HG03097 (cell line): ENCODE data around the gene BPI.
"Not testable (repeated sequence)": the region's sequence is repeated elsewhere in the genome, so short reads cannot be mapped to it uniquely, and the experiment has no call there.

Experiments used
- ATAC-seq: cut with Tn5 transposase; IDR thresholded peaks from one replicate; pipeline ENCODE4 v1.9.1; 2021; ENCODE audit not compliant: unreplicated experiment, low FRiP score

Gene BPI

DNA sequence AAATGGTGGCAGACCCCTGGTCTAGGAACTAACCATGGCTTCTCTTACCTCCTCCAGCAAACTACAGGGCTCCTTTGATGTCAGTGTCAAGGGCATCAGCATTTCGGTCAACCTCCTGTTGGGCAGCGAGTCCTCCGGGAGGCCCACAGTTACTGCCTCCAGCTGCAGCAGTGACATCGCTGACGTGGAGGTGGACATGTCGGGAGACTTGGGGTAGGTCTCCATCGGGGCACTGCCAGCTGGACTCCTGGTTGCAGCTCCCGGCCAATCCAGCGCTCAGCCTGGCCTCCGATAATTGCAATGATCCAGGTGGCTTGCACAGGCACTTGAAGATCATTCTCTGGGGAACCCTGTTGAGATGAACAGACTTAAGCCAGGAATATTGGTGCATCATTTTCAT, 50.3 kb downstream of the BPI start:
- no peak for ATAC-seq

DNA sequence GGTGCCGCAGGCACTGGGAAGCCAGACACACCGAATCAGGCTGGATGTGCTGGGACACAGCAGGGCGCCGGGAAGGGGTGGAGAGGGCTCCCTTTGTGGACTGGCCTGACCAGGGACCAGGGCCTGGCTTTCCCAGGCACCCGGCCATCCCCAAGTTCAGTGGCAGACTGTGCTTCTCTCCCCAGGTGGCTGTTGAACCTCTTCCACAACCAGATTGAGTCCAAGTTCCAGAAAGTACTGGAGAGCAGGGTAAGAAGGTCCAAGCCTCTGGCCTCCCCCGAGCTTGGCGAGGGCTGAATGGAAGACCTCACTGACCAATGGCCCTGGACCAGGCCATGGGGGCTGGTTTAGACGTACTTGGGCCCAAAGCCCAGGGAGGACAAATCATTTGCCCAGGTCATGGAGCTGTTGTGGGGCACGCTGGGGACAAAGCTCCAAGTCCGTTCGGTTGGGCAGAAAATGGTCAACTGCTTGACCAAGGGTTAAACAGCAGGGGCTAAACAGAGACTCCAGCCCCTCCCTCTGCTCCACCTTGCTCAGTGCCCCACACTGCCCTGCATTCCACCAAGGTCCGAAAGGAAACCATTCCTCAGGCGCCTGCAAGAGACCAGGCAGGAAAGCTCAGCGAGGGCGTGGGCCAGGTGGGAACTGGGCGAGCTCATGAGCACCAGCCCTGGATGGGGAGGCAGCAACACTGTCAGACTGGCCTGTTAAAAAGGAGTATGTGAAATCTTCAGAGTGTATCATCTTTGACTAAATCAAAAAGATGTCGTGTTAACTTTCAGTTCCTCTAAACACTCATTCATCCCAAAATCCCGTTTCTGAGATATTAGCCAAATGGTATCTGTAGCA, 51.4 kb downstream of the BPI start:
- ATAC-seq, result no peak

DNA sequence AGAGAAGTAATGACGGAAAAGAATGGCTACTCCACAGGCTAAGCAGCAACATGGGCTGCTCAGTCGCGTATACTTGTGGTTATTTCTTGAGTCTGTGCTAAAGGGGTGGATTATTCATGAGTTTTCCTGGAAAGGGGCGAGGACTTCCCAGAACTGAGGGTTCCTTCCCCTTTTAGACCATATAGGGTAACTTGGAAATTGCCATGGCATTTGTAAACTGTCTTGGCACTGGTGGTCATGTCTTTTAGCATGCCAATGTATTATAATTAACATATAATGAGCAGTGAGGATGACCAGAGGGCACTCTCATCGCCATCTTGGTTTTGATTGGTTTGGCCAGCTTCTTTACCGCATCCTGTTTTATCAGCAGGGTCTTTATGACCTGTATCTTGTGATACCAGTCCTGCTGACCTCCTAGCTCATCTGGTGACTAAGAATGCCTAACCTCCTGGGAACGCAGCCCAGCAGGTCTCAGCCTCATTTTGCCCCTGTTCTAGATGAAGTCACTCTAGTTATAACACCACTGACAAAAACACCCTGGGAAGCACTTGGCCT, 53.8 kb downstream of the BPI start:
- ATAC-seq, result no peak

DNA sequence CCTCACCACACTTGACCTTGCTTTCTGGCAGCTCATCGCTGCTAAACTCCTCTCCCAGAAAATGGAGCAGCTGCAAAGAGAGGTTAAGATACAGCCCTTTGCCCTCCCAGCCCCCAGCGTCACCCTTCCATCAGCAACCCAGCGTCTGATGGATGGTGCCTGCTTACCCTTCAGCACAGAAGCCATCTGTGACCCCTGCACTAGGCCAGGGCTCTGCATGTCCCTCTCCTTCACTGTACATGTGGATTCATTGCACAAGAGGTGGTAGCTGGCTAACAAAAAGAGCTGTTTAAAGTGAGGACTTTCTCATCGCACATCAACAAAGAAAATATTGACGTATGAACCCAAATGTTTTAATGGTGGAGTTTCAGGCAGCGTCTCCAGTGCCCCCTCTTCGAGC, 54.6 kb downstream of the BPI start:
- no peak for ATAC-seq

DNA sequence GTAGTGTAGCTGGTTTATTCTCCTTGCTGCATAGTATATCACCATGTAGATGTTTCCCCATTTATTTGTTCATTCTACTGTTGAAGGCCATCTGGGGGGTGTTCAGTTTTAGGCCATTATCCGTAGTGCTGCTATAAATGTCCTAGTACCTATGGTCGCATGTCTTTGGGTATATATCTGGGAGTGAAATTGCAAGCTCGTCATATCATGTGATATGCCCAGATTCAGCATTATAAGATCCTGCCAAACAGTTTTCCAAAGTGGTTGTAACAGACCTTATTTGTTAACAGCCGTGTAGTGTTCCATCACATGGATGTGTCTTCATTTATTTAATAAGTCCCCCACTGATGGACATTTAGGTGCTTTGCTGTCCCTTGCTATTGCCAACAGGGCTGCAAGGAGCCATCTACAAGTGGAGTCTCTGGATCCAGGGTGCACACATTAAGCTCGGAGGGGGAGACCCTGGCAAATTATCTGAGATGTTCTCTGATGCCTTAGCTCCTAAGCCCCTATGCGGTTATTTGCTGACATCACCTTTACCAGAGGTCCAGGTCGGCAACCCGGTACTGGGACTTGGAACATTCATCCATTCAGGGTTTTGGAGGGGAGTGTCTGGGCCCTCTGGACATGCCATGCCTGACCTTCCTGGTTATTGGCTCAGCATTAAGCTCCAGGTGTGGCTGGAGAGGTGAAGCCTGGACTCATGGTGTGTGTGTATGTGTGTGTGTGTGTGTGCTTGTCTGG, 59.2 kb downstream of the BPI start:
- no peak for ATAC-seq

DNA sequence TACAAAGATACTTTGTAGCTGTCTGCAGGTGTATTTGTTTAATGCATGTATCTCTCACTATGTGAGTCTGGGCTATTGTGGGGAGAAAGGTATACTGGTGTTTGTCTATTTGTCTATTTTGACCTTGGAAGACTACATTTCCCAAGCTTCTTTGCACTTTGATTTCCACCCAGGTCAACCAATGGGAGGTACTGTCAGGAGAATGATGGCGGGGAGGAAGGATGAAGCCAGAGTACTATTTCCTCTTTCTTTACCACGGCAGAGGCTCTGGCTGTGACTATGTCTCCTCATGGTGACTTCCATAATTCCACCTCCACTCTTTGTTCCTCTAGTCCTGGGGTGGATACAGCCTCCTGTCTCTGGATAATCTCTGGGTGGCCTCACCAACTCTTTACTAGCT, 65.4 kb downstream of the BPI start:
- no peak for ATAC-seq

DNA sequence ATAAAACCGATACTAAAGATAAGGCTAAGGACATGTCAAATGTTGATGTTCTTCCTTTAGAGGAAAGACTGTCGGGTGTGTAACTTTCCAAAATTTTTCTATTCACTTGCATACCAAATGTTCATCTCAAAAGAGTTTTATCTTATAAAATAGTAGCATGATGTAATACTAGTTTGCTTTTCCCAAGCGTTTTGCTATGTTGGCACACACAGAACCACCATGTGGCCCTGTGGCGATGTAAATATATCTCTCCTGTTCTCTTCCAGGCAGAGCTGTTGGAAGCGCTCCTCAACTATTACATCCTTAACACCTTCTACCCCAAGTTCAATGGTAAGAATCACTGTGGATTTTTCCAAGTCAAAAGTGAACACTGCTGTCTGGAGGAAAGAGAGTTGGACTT, 68.8 kb downstream of the BPI start:
- ATAC-seq, result no peak

DNA sequence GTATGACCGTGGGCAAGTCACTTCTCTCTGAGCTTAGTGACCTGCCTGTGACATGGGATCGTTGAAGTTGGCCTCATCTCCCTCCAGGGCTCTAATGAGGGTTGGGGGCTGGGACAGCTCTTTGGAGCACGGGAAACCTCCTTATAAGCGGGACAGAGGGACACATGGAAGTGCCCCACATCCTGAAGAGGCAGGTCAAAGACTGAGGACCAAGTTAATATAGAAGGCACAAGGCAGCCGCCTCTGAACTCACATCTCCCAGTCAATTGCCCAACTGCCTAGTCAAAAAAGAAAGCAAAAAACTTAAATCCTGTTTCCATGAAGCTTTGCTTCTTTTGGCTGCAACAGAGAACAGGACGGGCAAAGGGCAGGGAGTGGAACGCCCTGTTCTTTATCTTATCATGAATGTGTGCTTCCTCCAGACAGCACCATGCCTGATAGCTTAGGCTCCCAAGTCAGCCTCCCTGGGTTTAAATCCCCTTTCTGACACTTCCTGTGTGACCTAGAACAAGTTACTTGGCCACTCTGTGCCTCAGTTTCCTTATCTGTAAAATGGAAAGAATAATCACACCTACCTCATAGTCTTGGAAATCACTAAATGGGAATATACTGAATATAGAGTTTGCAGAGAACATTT, 69.4 kb downstream of the BPI start:
- no peak for ATAC-seq

DNA sequence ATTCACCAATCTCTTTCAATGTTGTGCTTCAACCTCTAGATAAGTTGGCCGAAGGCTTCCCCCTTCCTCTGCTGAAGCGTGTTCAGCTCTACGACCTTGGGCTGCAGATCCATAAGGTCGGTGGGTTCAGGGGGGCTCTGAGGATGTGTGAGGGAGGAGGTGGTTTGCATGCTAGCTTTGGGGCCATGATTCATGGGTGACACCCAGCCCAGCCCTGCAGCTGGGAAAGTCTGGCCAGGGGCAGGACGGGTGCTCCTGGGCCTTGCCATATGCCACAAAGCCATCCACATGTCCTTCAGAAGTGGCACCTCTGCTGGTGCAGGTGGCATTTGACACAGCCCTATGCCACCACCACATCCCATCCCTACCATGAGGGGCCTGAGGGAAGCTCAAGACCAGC, 69.9 kb downstream of the BPI start:
- no peak for ATAC-seq

DNA sequence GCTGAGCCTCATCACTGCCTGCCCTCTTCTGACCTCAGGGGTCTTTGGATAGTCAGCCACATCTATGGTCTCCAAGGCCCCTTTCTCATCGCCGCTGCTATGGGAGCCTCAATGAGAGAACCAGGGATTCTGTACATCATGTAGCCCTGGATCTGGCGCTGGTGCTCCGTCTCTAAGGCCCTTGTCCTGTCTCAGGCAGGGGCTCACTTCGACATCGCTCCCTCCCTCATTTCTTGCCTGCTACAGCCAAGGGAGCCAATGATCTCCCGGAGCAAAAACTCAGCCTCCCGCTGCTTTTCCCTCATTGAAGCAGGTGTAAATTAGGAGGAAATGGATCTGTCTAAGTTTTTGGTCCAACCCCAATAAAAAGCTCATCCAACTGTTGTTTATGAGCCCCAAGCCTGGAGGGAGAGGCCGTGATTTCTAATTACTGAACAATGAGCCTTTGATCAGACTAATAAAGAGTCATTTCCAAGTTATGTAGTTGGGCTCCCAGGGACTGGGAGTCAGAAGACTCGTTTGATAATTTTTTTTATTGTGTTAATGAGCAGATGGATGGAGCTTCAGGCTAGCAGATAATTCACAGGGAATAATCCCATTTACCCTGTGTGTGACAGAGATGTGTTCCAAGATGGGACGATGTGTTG, 73.2 kb downstream of the BPI start:
- no peak for ATAC-seq

DNA sequence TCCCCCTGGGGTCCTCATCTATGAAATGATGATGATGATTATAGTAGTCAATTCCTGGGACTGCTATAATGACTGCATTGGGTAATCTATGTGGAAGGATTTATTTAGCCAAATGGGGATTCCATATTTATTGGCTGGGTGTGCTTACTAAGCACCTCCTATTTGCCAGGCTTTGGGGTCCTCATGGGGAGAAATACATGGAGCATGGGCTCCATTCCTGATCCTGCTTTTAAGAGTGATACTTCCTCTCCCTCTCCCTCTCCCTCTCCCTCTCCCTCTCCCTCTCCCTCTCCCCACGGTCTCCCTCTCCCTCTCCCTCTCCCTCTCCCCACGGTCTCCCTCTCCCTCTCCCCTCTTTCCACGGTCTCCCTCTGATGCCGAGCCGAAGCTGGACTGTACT, 73.9 kb downstream of the BPI start:
- ATAC-seq, result not testable (repeated sequence)

DNA sequence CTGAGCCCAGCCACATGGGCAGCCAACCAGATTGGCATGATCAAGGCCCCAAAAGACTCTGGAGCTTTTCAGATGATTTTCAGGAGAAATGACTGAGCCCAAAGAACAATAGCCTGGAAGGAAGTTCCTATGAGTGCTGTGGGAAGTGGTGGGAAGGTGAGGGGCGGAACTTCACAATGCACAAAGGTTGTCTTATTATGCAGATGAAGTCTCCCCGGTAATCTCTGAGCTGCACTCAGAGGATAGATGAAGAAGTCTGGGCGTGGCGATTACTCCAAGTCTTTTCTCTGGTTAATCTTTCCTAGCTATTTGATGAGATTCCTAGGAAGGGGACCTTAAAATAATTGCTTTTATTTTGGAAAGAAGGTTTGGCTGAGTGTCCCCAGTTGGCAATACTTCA, 79.2 kb downstream of the BPI start:
- ATAC-seq, result no peak

DNA sequence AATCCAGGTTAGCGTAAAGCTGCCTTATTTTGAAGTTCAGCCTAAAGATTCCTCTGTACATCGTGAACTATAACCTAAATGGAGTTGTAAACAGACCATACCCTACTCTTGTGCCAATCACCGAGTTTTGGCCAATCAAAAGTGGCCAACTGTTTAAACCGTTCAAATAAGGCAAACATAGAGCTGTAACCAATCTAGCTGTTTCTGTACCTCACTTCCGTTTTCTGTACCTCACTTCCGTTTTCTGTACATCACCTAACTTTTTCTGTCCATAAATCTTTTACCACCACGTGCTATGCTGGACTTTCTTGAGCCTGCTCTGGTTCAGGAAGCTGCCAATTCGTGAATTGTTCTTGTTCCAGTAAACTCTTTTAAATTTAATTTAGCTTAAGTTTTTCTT, 82.0 kb downstream of the BPI start:
- no peak for ATAC-seq

DNA sequence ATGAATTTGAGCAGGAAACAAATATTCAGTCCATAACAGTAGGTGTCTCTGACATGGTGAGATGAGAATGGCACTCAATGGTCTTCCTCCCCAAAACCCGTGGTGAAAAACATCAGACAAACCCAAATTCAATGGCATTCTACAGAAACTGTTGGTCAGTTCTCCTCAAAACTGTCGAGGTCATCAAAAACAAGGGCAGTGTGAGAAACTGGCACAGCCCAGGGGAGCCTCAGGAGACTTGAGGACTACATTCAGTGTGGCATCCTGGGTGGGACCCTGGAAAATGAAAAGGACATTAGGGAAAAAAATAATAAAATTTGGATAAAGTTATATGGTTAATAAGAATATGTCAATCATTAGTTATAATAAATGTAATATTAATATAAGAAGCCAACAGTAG, 82.9 kb downstream of the BPI start:
- no peak for ATAC-seq
